Hepatic stellate cell (primary cell): ENCODE measurements around the gene G2E3.

Experiments
- DNase-seq: peaks from one replicate; pipeline ENCODE4 v3.0.0; 2011; ENCODE audit warnings: low spot score

G2E3 gene

GRCh38 chr14:30655658-30656057, 96.7 kb downstream of the G2E3 start:
- DNase-seq = no peak

- DNase-seq = peak; percentile 4
Measured at GRCh38 chr14:30656190-30656632, 97.3 kb downstream of the G2E3 start.

GRCh38 chr14:30657050-30657449, 98.1 kb downstream of the G2E3 start:
- DNase-seq = no peak

- DNase-seq = no peak
Measured at GRCh38 chr14:30657606-30658163, 98.7 kb downstream of the G2E3 start.

GRCh38 chr14:30658645-30659044, 99.7 kb downstream of the G2E3 start:
- DNase-seq = no peak

- DNase-seq = no peak
Measured at GRCh38 chr14:30669594-30669993, 110.6 kb downstream of the G2E3 start.
